Psoas muscle (tissue), 8 donors: ENCODE results near the gene KLK13. TPM values are rescaled to one million over a fixed set of nuclear protein-coding genes. Genes with fewer than 3 reads are reported as not detected.

Experiments
- ATAC-seq, 4 donors: fragments of 200-7000 bp; cut with Tn5 transposase; one replicate each; pipeline ENCODE4 v1.9.1; 2020; ENCODE audit warnings: moderate library complexity in 3 of 4, mild to moderate bottlenecking in 2 of 4
- DNase-seq, 2 donors: peaks; one replicate each; pipeline ENCODE4 v3.0.0-alpha.2; 2020
- H3K27ac ChIP-seq: fragments of 200-600 bp; one replicate; pipeline ENCODE4 v1.8.0; 2022
- H3K27me3 ChIP-seq, 3 donors: fragments of 200-600 bp in 1 of 3; one replicate each; pipeline versions ENCODE4 v1.6.1 to v1.8.0; 2013 to 2022; ENCODE audit warnings: low read length in 2 of 3, mild to moderate bottlenecking in 2 of 3, moderate library complexity in 1 of 3; ENCODE audit not compliant: insufficient read depth in 3 of 3
- H3K36me3 ChIP-seq, 2 donors: fragments of 200-600 bp in 1 of 2; one replicate each; pipeline versions ENCODE4 v1.6.1 to v1.8.0; 2013 to 2022; ENCODE audit warnings: low read depth in 1 of 2, mild to moderate bottlenecking in 1 of 2, moderate library complexity in 1 of 2; ENCODE audit not compliant: insufficient read depth in 1 of 2
- H3K4me1 ChIP-seq: fragments of 200-600 bp; one replicate; pipeline ENCODE4 v1.8.0; 2022
- H3K4me3 ChIP-seq: fragments of 200-600 bp; one replicate; pipeline ENCODE4 v1.8.0; 2022; ENCODE audit warnings: mild to moderate bottlenecking
- H3K9me3 ChIP-seq: fragments of 200-600 bp; one replicate; pipeline ENCODE4 v1.8.0; 2022
- CTCF ChIP-seq: fragments of 200-600 bp; IDR thresholded peaks from one replicate; pipeline ENCODE4 v1.8.0; 2022; ENCODE audit warnings: antibody characterized with exemption
- WGBS, 3 donors: extraction: QIAGEN DNeasy Blood & Tissue Kit; methylation state at CpG; one replicate each; pipeline versions ENCODE4 v1.1.6 to v1.1.7; 2013; 5-methylcytosine and 5-hydroxymethylcytosine counted together
- intact Hi-C, 2 donors: fragments of 100-400 bp; cut with DNase I; formaldehyde crosslinking; loops; one replicate each; pipeline versions ENCODE4 v1.11.0 to v1.14.2; 2022
- polyA plus RNA-seq, 3 donors: library from polyadenylated mRNA; stranded (reverse); fragments of 200-250 nt; gene quantifications; one replicate each; pipeline ENCODE4 v1.2.3, GENCODE V29; 2013
- total RNA-seq, 4 donors: library from RNA; stranded (reverse); fragmentation: NEBNext Ultra II Directional in 2 of 4; extraction: Animal tissue kit (Norgen Biotek cat#: 25700) in 2 of 4; gene quantifications; one replicate each; pipeline versions ENCODE4 v1.2.1 to v1.2.4, GENCODE V29; 2021 to 2023
- donor health status: healthy with polysubstance abuse.
- donor health status: DM: no; HTN: no; CAD: no; lungs with moderate emphysema.
- donor health status: Bipolar disorder and iron deficiency.
- donor health status: healthy.
- donor health status: DM: yes; HTN: yes; CAD: no.
- donor health status: DM: no; HTN: no; CAD: no.
- donor health status: DM: no; HTN: no; CAD: no.
- donor health status: DM: yes; HTN: yes; CAD: no.

Gene KLK13
- total and polyA plus RNA-seq, 7 donors: 0.18 TPM; not detected in 6

GRCh38 chr19:51027126-51027806 is 37.6 kb downstream of the KLK13 start:
- H3K4me1 ChIP-seq: no peaks in the 10 kb centered on the region
- H3K4me3 ChIP-seq: no peak overlapping the region
- DNase-seq (no peak), ATAC-seq (no peak)
- no peaks in the 10 kb centered on the region for H3K9me3 ChIP-seq
- H3K27ac ChIP-seq: no peak overlapping the region
- peaks cover 0 to 21% (median 0%) of the 10 kb centered on the region in 3 donors for H3K27me3 ChIP-seq
- TF ChIP-seq CTCF: no peak
- intact Hi-C loops: no loop called here
- H3K36me3 ChIP-seq: no peaks in the 10 kb centered on the region
- 17 to 35% (median 33%) methylated on average over 13 to 14 of the region's 14 CpGs for WGBS, 3 donors

- no peak for ATAC-seq
- Histone ChIP-seq H3K4me3 (peak within 1 kb of the TSS; percentile 32), H3K4me1 (no peaks in the 10 kb centered on the region), H3K27ac (no peak within 1 kb of the TSS), H3K36me3 (no peaks in the 10 kb centered on the region), H3K9me3 (no peaks in the 10 kb centered on the region), H3K27me3 (peaks cover 0 to 21% (median 0%) of the 10 kb centered on the region in 3 donors)
- no peak for TF ChIP-seq CTCF
- no peak for DNase-seq
- WGBS, 3 donors: 68 to 72% (median 71%) methylated on average over 3 to 11 of the region's 11 CpGs
- intact Hi-C loops: no loop called here
Measured at GRCh38 chr19:51026554-51026831, 38.4 kb downstream of the KLK13 start, which contains the start of gene KLK11. TSS of gene KLK11 (minus strand) at chr19:51026616. CDS start at chr19:51025631, 985 bp downstream.

GRCh38 chr19:51025809-51026553 is 38.9 kb downstream of the KLK13 start:
- no peaks in the 10 kb centered on the region for H3K4me1 ChIP-seq
- ATAC-seq (no peak), DNase-seq (peak in 1 of 2 donors; percentile 39)
- H3K36me3 ChIP-seq: no peaks in the 10 kb centered on the region
- no peak for TF ChIP-seq CTCF
- intact Hi-C loops: no loop called here
- H3K4me3 ChIP-seq: peak overlapping the region; percentile 32
- H3K27me3 ChIP-seq: peaks cover 0 to 21% (median 0%) of the 10 kb centered on the region in 3 donors
- H3K9me3 ChIP-seq: no peaks in the 10 kb centered on the region
- WGBS, 3 donors: 35 to 43% (median 42%) methylated on average over 18 of the region's 18 CpGs
- no peak overlapping the region for H3K27ac ChIP-seq

GRCh38 chr19:51025401-51025800 is 39.5 kb downstream of the KLK13 start:
- DNase-seq (peak in 1 of 2 donors; percentile 34), ATAC-seq (no peak)
- no peaks in the 10 kb centered on the region for H3K36me3 ChIP-seq
- intact Hi-C loops: no loop called here
- H3K27me3 ChIP-seq: peaks cover 0 to 21% (median 0%) of the 10 kb centered on the region in 3 donors
- H3K27ac ChIP-seq: no peak overlapping the region
- TF ChIP-seq CTCF: no peak
- no peaks in the 10 kb centered on the region for H3K9me3 ChIP-seq
- WGBS, 3 donors: 52 to 68% (median 53%) methylated on average over 6 of the region's 6 CpGs
- H3K4me3 ChIP-seq: no peak overlapping the region
- H3K4me1 ChIP-seq: no peaks in the 10 kb centered on the region
